ENCODE data around the gene DYNLT4. TPM values are rescaled to one million over a fixed set of nuclear protein-coding genes. Genes with fewer than 3 reads are reported as not detected.

DYNLT4 gene
- total RNA-seq, 4 donors from 2014 or later, result 0.67 to 1.0 TPM; not detected in 2

- peak; percentile 28 to 45 for DNase-seq
- H3K36me3 ChIP-seq, result peaks cover 0 to 9% of the 10 kb centered on the region in 2 donors
- 49 to 56% methylated on average over 8 of the region's 8 CpGs for WGBS, 2 donors
- H3K9me3 ChIP-seq, result no peaks in the 10 kb centered on the region
- H3K4me3 ChIP-seq (replicated peaks in 1 of 3), result peak overlapping the region in 2 of 3 donors; percentile 20 to 42
- intact Hi-C loops (cut with DNase I), result loop anchor here (10.0 kb wide), 1 partner anchor 59 kb away; no protein-coding TSS in a partner anchor
- no peak for TF ChIP-seq POLR2A (IDR thresholded peaks at IDR 0.05)
- no peak for TF ChIP-seq CTCF (IDR thresholded peaks at IDR 0.05)
- peaks cover 18 to 31% of the 10 kb centered on the region in 2 donors for H3K4me1 ChIP-seq
- no peaks in the 10 kb centered on the region for H3K27me3 ChIP-seq
- H3K27ac ChIP-seq, result no peak overlapping the region
Measured at GRCh38 chr1:44783697-44784093, 23.5 kb downstream of the DYNLT4 start.

GRCh38 chr1:44780583-44781121 is 26.5 kb downstream of the DYNLT4 start:
- intact Hi-C loops (cut with DNase I), result loop anchor here (10.0 kb wide), 1 partner anchor 56 kb away; no protein-coding TSS in a partner anchor
- peaks cover 11 to 22% of the 10 kb centered on the region in 2 donors for H3K36me3 ChIP-seq
- TF ChIP-seq POLR2A (IDR thresholded peaks at IDR 0.05) (no peak), CTCF (IDR thresholded peaks at IDR 0.05) (no peak)
- no peak for DNase-seq
- H3K27ac ChIP-seq, result no peak overlapping the region
- H3K4me3 ChIP-seq (replicated peaks in 1 of 3), result no peak overlapping the region
- WGBS, 2 donors, result 93% methylated on average over 14 of the region's 14 CpGs
- H3K9me3 ChIP-seq, result no peaks in the 10 kb centered on the region
- peaks cover 20 to 28% of the 10 kb centered on the region in 2 donors for H3K4me1 ChIP-seq
- H3K27me3 ChIP-seq, result no peaks in the 10 kb centered on the region

- 88 to 90% methylated on average over 6 of the region's 6 CpGs for WGBS, 2 donors
- DNase-seq, result no peak
- no peak for TF ChIP-seq CTCF (IDR thresholded peaks at IDR 0.05)
- TF ChIP-seq POLR2A (IDR thresholded peaks at IDR 0.05), result no peak
- no peak overlapping the region for H3K4me3 ChIP-seq (replicated peaks in 1 of 3)
- no peaks in the 10 kb centered on the region for H3K9me3 ChIP-seq
- H3K27ac ChIP-seq, result no peak overlapping the region
- peaks cover 11 to 22% of the 10 kb centered on the region in 2 donors for H3K36me3 ChIP-seq
- H3K4me1 ChIP-seq, result peaks cover 16 to 18% of the 10 kb centered on the region in 2 donors
- intact Hi-C loops (cut with DNase I), result loop anchor here (5.0 kb wide), 1 partner anchor 37 kb away; no protein-coding TSS in a partner anchor
- no peaks in the 10 kb centered on the region for H3K27me3 ChIP-seq
Measured at GRCh38 chr1:44778705-44779576, 28.2 kb downstream of the DYNLT4 start.

- Histone ChIP-seq H3K9me3 (no peaks in the 10 kb centered on the region), H3K36me3 (peaks cover 11 to 22% of the 10 kb centered on the region in 2 donors), H3K27ac (no peak overlapping the region), H3K27me3 (no peaks in the 10 kb centered on the region), H3K4me1 (peaks cover 12 to 14% of the 10 kb centered on the region in 2 donors), H3K4me3 (replicated peaks in 1 of 3) (no peak overlapping the region)
- intact Hi-C loops (cut with DNase I), result loop anchor here (5.0 kb wide), 1 partner anchor 36 kb away; no protein-coding TSS in a partner anchor
- TF ChIP-seq POLR2A (IDR thresholded peaks at IDR 0.05) (no peak), CTCF (IDR thresholded peaks at IDR 0.05) (no peak)
- WGBS, 2 donors, result 81 to 82% methylated on average over 13 of the region's 13 CpGs
- no peak for DNase-seq
Measured at GRCh38 chr1:44777969-44778635, 29.0 kb downstream of the DYNLT4 start.

Measured in thyroid gland (tissue), 4 donors.